H9 (cell line): ENCODE results near the gene RNU6-9. TPM values are rescaled to one million over a fixed set of nuclear protein-coding genes. Genes with fewer than 3 reads are reported as not detected.

Source experiments
- DNase-seq: peaks from one replicate; pipeline ENCODE4 v3.0.0-alpha.2; 2017
- H2AFZ ChIP-seq: one replicate; pipeline ENCODE4 v1.6.1; 2013; ENCODE audit warnings: mild to moderate bottlenecking, low read length, control low read depth, moderate library complexity
- H2AK5ac ChIP-seq: 2 replicates; pipeline ENCODE4 v1.6.1; 2013; ENCODE audit warnings: low read length, control low read depth, mixed read lengths; ENCODE audit not compliant: insufficient read length
- H2BK120ac ChIP-seq: one replicate; pipeline ENCODE4 v1.6.1; 2013; ENCODE audit warnings: low read depth, mild to moderate bottlenecking, low read length, control low read depth, inconsistent platforms; ENCODE audit not compliant: poor library complexity, severe bottlenecking
- H2BK12ac ChIP-seq: 2 replicates; pipeline ENCODE4 v1.6.1; 2013; ENCODE audit warnings: low read length, control low read depth, mixed read lengths, low read depth; ENCODE audit not compliant: insufficient read length
- H2BK15ac ChIP-seq: 2 replicates; pipeline ENCODE4 v1.6.1; 2013; ENCODE audit warnings: low read depth, low read length, control low read depth
- H2BK20ac ChIP-seq: one replicate; pipeline ENCODE4 v1.6.1; 2013; ENCODE audit warnings: low read depth, mild to moderate bottlenecking, low read length, control low read depth, inconsistent platforms; ENCODE audit not compliant: poor library complexity, severe bottlenecking
- H2BK5ac ChIP-seq: 2 replicates; pipeline ENCODE4 v1.6.1; 2013; ENCODE audit warnings: low read length, control low read depth, mixed read lengths; ENCODE audit not compliant: insufficient read length
- H3K14ac ChIP-seq: 2 replicates; pipeline ENCODE4 v1.6.1; 2013; ENCODE audit warnings: low read length, control low read depth; ENCODE audit not compliant: insufficient read depth
- H3K18ac ChIP-seq: 2 replicates; pipeline ENCODE4 v1.6.1; 2013; ENCODE audit warnings: low read depth, mild to moderate bottlenecking, mixed read lengths, low read length, control low read depth; ENCODE audit not compliant: insufficient read length
- H3K23ac ChIP-seq: 2 replicates; pipeline ENCODE4 v1.6.1; 2013; ENCODE audit warnings: low read length, control low read depth, mixed read lengths, low read depth; ENCODE audit not compliant: insufficient read length
- H3K23me2 ChIP-seq: 2 replicates; pipeline ENCODE4 v1.6.1; 2013; ENCODE audit warnings: low read depth, mild to moderate bottlenecking, mixed read lengths, low read length, control low read depth; ENCODE audit not compliant: insufficient read length, poor library complexity, severe bottlenecking
- H3K27ac ChIP-seq: 2 replicates; pipeline ENCODE4 v1.5.1; 2013; ENCODE audit warnings: low read length, control low read depth, mixed read lengths, low read depth; ENCODE audit not compliant: insufficient read length
- H3K27me3 ChIP-seq: 2 replicates; pipeline ENCODE4 v1.6.1; 2013; ENCODE audit warnings: low read length, control low read depth, inconsistent platforms; ENCODE audit not compliant: insufficient read depth
- H3K4ac ChIP-seq: 2 replicates; pipeline ENCODE4 v1.6.1; 2013; ENCODE audit warnings: low read depth, mild to moderate bottlenecking, control low read depth, inconsistent platforms, low read length, moderate library complexity
- H3K4me1 ChIP-seq: 2 replicates; pipeline ENCODE4 v1.6.1; 2013; ENCODE audit warnings: low read length, control low read depth, inconsistent platforms; ENCODE audit not compliant: insufficient read depth
- H3K4me2 ChIP-seq: 2 replicates; pipeline ENCODE4 v1.6.1; 2013; ENCODE audit warnings: low read length, control low read depth, mixed read lengths; ENCODE audit not compliant: insufficient read length, insufficient read depth
- H3K56ac ChIP-seq: 2 replicates; pipeline ENCODE4 v1.6.1; 2013; ENCODE audit warnings: low read depth, mild to moderate bottlenecking, mixed read lengths, low read length, control low read depth; ENCODE audit not compliant: insufficient read length
- H3K79me1 ChIP-seq: 2 replicates; pipeline ENCODE4 v1.6.1; 2013; ENCODE audit warnings: low read depth, mild to moderate bottlenecking, moderate library complexity, low read length, control low read depth, inconsistent platforms; ENCODE audit not compliant: insufficient read depth, poor library complexity, severe bottlenecking
- H3K79me2 ChIP-seq: 2 replicates; pipeline ENCODE4 v1.6.1; 2013; ENCODE audit warnings: low read length, control low read depth, inconsistent platforms; ENCODE audit not compliant: insufficient read depth
- H3K9ac ChIP-seq: 2 replicates; pipeline ENCODE4 v1.6.1; 2013; ENCODE audit warnings: low read length, control low read depth, mixed read lengths; ENCODE audit not compliant: insufficient read length; ENCODE audit errors: extremely low read depth
- H3K9me3 ChIP-seq: one replicate; pipeline ENCODE4 v1.6.1; 2013; ENCODE audit warnings: low read depth, low read length, inconsistent platforms; ENCODE audit not compliant: control insufficient read depth
- H3T11ph ChIP-seq: one replicate; pipeline ENCODE4 v1.6.1; 2013; ENCODE audit warnings: mild to moderate bottlenecking, low read length, control low read depth, inconsistent platforms
- H4K20me1 ChIP-seq: one replicate; pipeline ENCODE4 v1.6.1; 2013; ENCODE audit not compliant: control insufficient read depth, insufficient read length, insufficient read depth
- H4K5ac ChIP-seq: 2 replicates; pipeline ENCODE4 v1.6.1; 2013; ENCODE audit warnings: low read depth, mild to moderate bottlenecking, mixed read lengths, low read length, control low read depth; ENCODE audit not compliant: insufficient read length
- H4K8ac ChIP-seq: replicated peaks from 2 replicates; pipeline ENCODE4 v1.6.1; 2013; ENCODE audit warnings: low read length, control low read depth, mixed read lengths, low read depth; ENCODE audit not compliant: insufficient read length
- H4K91ac ChIP-seq: 2 replicates; pipeline ENCODE4 v1.6.1; 2013; ENCODE audit warnings: low read depth, mild to moderate bottlenecking, moderate library complexity, mixed read lengths, low read length, control low read depth; ENCODE audit not compliant: insufficient read length
- H3K27ac Mint-ChIP-seq, 3 experiments: 2 replicates in 2 of 3; 3 replicates in 1 of 3; pipeline ENCODE4 v1.8.0; 2020 to 2021; ENCODE audit warnings: mixed read lengths in 3 of 3, mild to moderate bottlenecking in 1 of 3, moderate library complexity in 1 of 3
- H3K27me3 Mint-ChIP-seq: 2 replicates; pipeline ENCODE4 v1.8.0; 2021; ENCODE audit warnings: low read depth, mild to moderate bottlenecking, moderate library complexity, mixed read lengths
- H3K36me3 Mint-ChIP-seq, 3 experiments: 2 replicates in 2 of 3; 3 replicates in 1 of 3; pipeline ENCODE4 v1.8.0; 2020 to 2021; ENCODE audit warnings: low read depth in 3 of 3, mixed read lengths in 3 of 3; ENCODE audit not compliant: insufficient read depth in 1 of 3
- H3K4me1 Mint-ChIP-seq, 2 experiments: 2 replicates each; pipeline ENCODE4 v1.8.0; 2020; ENCODE audit warnings: mixed read lengths in 2 of 2
- H3K4me3 Mint-ChIP-seq, 2 experiments: 2 replicates in 1 of 2; 3 replicates in 1 of 2; pipeline ENCODE4 v1.8.0; 2020 to 2021; ENCODE audit warnings: mild to moderate bottlenecking in 2 of 2, mixed read lengths in 2 of 2, moderate library complexity in 1 of 2
- H3K9me3 Mint-ChIP-seq, 2 experiments: 2 replicates in 1 of 2; 3 replicates in 1 of 2; pipeline ENCODE4 v1.8.0; 2020; ENCODE audit warnings: mild to moderate bottlenecking in 2 of 2, mixed read lengths in 2 of 2, moderate library complexity in 1 of 2
- CTCF ChIP-seq: fragments of 200-600 bp; sonication (generic); conservative IDR thresholded peaks from 3 replicates; pipeline ENCODE4 v1.8.0; 2021; ENCODE audit warnings: antibody characterized with exemption, mild to moderate bottlenecking
- WGBS: extraction: QIAGEN DNeasy Blood & Tissue Kit; methylation state at CpG from one replicate; pipeline ENCODE4 v1.1.7; 2013; ENCODE audit warnings: missing lambda C conversion rate, low lambda C conversion rate, mixed read lengths; ENCODE audit not compliant: insufficient read length; ENCODE audit errors: extremely low coverage; 5-methylcytosine and 5-hydroxymethylcytosine counted together
- total RNA-seq: library from RNA; stranded (reverse); gene quantifications from 2 replicates; pipeline ENCODE4 v1.2.1, GENCODE V29; 2021

RNU6-9 gene
- total RNA-seq, 1 experiment from 2014 or later: not detected

- H4K5ac ChIP-seq: no peak overlapping the region
- no peak overlapping the region for H3K14ac ChIP-seq
- no peak overlapping the region for H3K27ac Mint-ChIP-seq
- peak overlapping the region; percentile 4 to 83; a peak in 3 of 5 replicates for H3K4me3 Mint-ChIP-seq
- no peak overlapping the region for H2BK120ac ChIP-seq
- WGBS: no CpG with 5 or more reads among the region's 60 CpGs
- no peak overlapping the region for H2BK20ac ChIP-seq
- DNase-seq: peak; percentile 98
- no peaks in the 10 kb centered on the region for H4K20me1 ChIP-seq
- H2AK5ac ChIP-seq: no peak overlapping the region
- no peaks in the 10 kb centered on the region for H3K9me3 ChIP-seq
- no peaks in the 10 kb centered on the region for H3K79me1 ChIP-seq
- no peak overlapping the region for H2BK5ac ChIP-seq
- peaks cover 3% of the 10 kb centered on the region; the same call in 1 of the 2 replicates for H3K27me3 ChIP-seq
- peak overlapping the region; percentile 22 for H3K18ac ChIP-seq
- peaks cover 43% of the 10 kb centered on the region for H3K27me3 Mint-ChIP-seq
- H3K23ac ChIP-seq: no peak overlapping the region
- H3K56ac ChIP-seq: no peak overlapping the region
- no peak overlapping the region for H3T11ph ChIP-seq
- no peak overlapping the region for H3K27ac ChIP-seq
- no peak overlapping the region for H2BK15ac ChIP-seq
- peaks cover 0 to 6% (median 4%) of the 10 kb centered on the region in 3 experiments; a peak in 5 of 7 replicates for H3K36me3 Mint-ChIP-seq
- H3K23me2 ChIP-seq: peaks cover 3% of the 10 kb centered on the region
- no peak overlapping the region for H2AFZ ChIP-seq
- no peak overlapping the region for H4K8ac ChIP-seq
- no peaks in the 10 kb centered on the region for H3K4me1 ChIP-seq
- peak overlapping the region; percentile 16 for H3K4me2 ChIP-seq
- H3K9ac ChIP-seq: no peak overlapping the region
- H3K4ac ChIP-seq: no peak overlapping the region
- H3K4me1 Mint-ChIP-seq: peaks cover 2 to 11% of the 10 kb centered on the region in 2 experiments; a peak in 3 of 4 replicates
- no peaks in the 10 kb centered on the region for H3K79me2 ChIP-seq
- peaks cover 0 to 2% of the 10 kb centered on the region in 2 experiments; a peak in 1 of 5 replicates for H3K9me3 Mint-ChIP-seq
- H2BK12ac ChIP-seq: no peak overlapping the region
- TF ChIP-seq CTCF: peak; percentile 47
- H4K91ac ChIP-seq: no peak overlapping the region
Observed at GRCh38 chr19:861756-862580, 31.3 kb upstream of the RNU6-9 start.
